ENCODE results near the gene POLD3. TPM values are rescaled to one million over a fixed set of nuclear protein-coding genes. Genes with fewer than 3 reads are reported as not detected.
"Not testable (repeated sequence)": the region's sequence is repeated elsewhere in the genome, so short reads cannot be mapped to it uniquely, and the experiment has no call there.

POLD3 gene
- total RNA-seq, 1 donor from 2014 or later = 6.2 TPM

GRCh38 chr11:74647831-74648230 is 55.4 kb downstream of the POLD3 start:
- Histone ChIP-seq H3K4me1 (no peaks in the 10 kb centered on the region), H3K36me3 (peaks cover 6% of the 10 kb centered on the region), H3K4me3 (no peak overlapping the region), H3K27ac (replicated peaks) (no peak overlapping the region), H3K9me3 (replicated peaks) (no peaks in the 10 kb centered on the region), H3K27me3 (ENCODE audit: low read depth) (no peaks in the 10 kb centered on the region)
- intact Hi-C loops (cut with micrococcal nuclease) = no loop called here
- TF ChIP-seq, protein P1, sequence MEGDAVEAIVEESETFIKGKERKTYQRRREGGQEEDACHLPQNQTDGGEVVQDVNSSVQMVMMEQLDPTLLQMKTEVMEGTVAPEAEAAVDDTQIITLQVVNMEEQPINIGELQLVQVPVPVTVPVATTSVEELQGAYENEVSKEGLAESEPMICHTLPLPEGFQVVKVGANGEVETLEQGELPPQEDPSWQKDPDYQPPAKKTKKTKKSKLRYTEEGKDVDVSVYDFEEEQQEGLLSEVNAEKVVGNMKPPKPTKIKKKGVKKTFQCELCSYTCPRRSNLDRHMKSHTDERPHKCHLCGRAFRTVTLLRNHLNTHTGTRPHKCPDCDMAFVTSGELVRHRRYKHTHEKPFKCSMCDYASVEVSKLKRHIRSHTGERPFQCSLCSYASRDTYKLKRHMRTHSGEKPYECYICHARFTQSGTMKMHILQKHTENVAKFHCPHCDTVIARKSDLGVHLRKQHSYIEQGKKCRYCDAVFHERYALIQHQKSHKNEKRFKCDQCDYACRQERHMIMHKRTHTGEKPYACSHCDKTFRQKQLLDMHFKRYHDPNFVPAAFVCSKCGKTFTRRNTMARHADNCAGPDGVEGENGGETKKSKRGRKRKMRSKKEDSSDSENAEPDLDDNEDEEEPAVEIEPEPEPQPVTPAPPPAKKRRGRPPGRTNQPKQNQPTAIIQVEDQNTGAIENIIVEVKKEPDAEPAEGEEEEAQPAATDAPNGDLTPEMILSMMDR (IDR thresholded peaks at IDR 0.05; ENCODE audit: borderline replicate concordance) = no peak
- no peak for DNase-seq

DNA sequence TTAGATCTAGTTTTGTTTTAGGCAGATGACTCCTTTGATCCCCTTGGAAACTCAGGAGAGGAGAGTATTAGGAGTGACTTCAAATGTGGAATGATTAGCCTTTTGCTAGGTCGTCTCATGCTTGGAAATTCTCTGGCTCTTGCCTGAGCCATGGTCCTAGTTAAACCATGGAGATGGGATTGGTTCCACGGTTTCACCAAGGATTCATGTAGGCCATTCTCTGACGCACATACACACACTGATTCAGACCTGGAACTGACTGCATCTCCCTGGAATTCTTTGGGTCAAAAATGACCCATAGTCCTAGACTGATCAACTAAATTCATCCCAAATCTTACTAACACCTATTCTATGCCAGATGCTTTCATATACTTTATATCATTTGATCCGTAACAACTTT is 56.5 kb downstream of the POLD3 start:
- intact Hi-C loops (cut with micrococcal nuclease) = no loop called here
- Histone ChIP-seq H3K36me3 (peaks cover 9% of the 10 kb centered on the region), H3K4me3 (no peak overlapping the region), H3K27ac (replicated peaks) (no peak overlapping the region), H3K27me3 (ENCODE audit: low read depth) (no peaks in the 10 kb centered on the region), H3K9me3 (replicated peaks) (no peaks in the 10 kb centered on the region), H3K4me1 (no peaks in the 10 kb centered on the region)
- DNase-seq = no peak
- TF ChIP-seq, protein P1 (IDR thresholded peaks at IDR 0.05; ENCODE audit: borderline replicate concordance) = no peak

DNA sequence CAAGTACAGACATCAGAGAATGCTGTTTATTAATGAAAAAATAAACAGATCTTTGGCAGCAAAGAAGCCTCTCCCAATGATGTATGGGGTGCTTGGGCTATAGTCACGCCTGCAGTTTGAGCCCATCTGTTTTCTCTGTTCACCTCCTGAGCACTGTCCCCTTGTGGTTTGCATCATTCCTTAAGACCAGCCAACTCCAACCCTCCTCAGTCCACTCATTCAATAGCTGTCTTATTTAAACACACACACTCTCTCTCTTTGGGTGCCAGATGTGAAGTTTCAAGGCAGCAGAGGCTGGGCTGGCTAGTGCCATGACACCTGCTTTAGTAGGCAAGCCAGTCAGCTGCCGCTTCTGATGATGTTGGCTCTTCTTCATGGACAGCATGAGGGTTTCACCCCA is 58.1 kb downstream of the POLD3 start:
- peaks cover 13% of the 10 kb centered on the region for H3K36me3 ChIP-seq
- no peak overlapping the region for H3K27ac ChIP-seq (replicated peaks)
- H3K4me1 ChIP-seq = no peaks in the 10 kb centered on the region
- DNase-seq = peak; percentile 29
- TF ChIP-seq, protein P1 (IDR thresholded peaks at IDR 0.05; ENCODE audit: borderline replicate concordance) = no peak
- no peaks in the 10 kb centered on the region for H3K9me3 ChIP-seq (replicated peaks)
- no peak overlapping the region for H3K4me3 ChIP-seq
- intact Hi-C loops (cut with micrococcal nuclease) = no loop called here
- no peaks in the 10 kb centered on the region for H3K27me3 ChIP-seq (ENCODE audit: low read depth)

- DNase-seq = no peak
- TF ChIP-seq, protein P1 (IDR thresholded peaks at IDR 0.05; ENCODE audit: borderline replicate concordance) = no peak
- Histone ChIP-seq H3K27ac (replicated peaks) (no peak overlapping the region), H3K4me3 (no peak overlapping the region), H3K27me3 (ENCODE audit: low read depth) (no peaks in the 10 kb centered on the region), H3K36me3 (peaks cover 13% of the 10 kb centered on the region), H3K9me3 (replicated peaks) (no peaks in the 10 kb centered on the region), H3K4me1 (no peaks in the 10 kb centered on the region)
- intact Hi-C loops (cut with micrococcal nuclease) = no loop called here
Measured at GRCh38 chr11:74654976-74655375, 62.6 kb downstream of the POLD3 start.

DNA sequence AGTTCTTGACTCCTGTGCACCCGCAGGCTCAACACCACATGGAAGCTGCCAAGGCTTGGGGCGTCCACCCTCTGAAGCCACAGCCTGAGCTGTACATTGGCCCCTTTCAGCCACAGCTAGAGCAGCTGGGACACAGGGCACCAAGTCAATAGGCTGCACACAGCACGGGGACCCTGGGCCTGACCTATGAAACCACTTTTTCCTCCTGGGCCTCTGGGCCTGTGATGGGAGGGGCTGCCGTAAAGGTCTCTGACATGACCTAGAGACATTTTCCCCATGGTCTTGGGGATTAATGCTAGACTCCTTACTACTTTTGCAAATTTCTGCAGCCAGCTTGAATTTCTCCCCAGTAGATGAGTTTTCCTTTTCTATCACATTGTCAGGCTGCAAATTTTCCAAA is 66.7 kb downstream of the POLD3 start:
- H3K36me3 ChIP-seq; H3K4me3 ChIP-seq; intact Hi-C loops (cut with micrococcal nuclease); DNase-seq; H3K9me3 ChIP-seq (replicated peaks); H3K4me1 ChIP-seq; H3K27me3 ChIP-seq (ENCODE audit: low read depth); H3K27ac ChIP-seq (replicated peaks): not testable (repeated sequence)

- Histone ChIP-seq H3K27ac (replicated peaks) (no peak overlapping the region), H3K4me3 (no peak overlapping the region), H3K4me1 (no peaks in the 10 kb centered on the region), H3K27me3 (ENCODE audit: low read depth) (no peaks in the 10 kb centered on the region), H3K9me3 (replicated peaks) (peaks cover 5% of the 10 kb centered on the region), H3K36me3 (no peaks in the 10 kb centered on the region)
- intact Hi-C loops (cut with micrococcal nuclease) = no loop called here
- no peak for DNase-seq
- TF ChIP-seq, protein P1 (IDR thresholded peaks at IDR 0.05; ENCODE audit: borderline replicate concordance) = no peak
Measured at GRCh38 chr11:74662487-74663103, 70.2 kb downstream of the POLD3 start.
